HG02973 (cell line): ENCODE results near the gene IQCH.
"Not testable (repeated sequence)": the region's sequence is repeated elsewhere in the genome, so short reads cannot be mapped to it uniquely, and the experiment has no call there.

Source experiments
- ATAC-seq: cut with Tn5 transposase; IDR thresholded peaks from one replicate; pipeline ENCODE4 v1.9.1; 2021; ENCODE audit warnings: moderate library complexity; ENCODE audit not compliant: unreplicated experiment

The IQCH gene

DNA sequence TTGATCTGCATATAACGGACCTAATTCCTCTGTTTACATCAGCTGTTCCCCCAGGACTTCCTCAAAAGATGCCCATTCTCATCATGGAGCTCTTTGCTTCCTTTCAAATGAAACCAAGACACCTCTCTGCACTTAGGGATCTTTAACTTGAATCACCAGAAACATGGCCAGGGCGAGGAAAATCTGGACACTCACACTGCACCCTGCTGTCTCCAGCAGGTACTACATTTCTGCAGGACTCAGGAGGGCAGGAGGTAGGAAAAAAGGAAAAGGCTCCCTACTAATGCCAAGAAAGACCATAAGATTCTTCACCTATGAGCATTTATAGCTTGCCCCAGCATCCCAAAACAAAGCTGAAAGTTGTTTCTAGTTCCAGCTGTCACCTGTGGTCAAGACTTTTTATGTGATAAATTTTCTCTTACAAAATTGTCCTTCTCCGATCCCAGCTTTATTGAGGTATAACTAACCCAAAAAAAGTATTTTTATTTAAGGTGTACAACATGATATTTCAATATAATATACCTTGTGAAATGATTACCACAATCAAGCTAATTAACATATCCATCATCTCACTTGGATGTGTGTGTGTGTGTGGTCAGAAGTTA is 179.0 kb downstream of the IQCH start:
- no peak for ATAC-seq

DNA sequence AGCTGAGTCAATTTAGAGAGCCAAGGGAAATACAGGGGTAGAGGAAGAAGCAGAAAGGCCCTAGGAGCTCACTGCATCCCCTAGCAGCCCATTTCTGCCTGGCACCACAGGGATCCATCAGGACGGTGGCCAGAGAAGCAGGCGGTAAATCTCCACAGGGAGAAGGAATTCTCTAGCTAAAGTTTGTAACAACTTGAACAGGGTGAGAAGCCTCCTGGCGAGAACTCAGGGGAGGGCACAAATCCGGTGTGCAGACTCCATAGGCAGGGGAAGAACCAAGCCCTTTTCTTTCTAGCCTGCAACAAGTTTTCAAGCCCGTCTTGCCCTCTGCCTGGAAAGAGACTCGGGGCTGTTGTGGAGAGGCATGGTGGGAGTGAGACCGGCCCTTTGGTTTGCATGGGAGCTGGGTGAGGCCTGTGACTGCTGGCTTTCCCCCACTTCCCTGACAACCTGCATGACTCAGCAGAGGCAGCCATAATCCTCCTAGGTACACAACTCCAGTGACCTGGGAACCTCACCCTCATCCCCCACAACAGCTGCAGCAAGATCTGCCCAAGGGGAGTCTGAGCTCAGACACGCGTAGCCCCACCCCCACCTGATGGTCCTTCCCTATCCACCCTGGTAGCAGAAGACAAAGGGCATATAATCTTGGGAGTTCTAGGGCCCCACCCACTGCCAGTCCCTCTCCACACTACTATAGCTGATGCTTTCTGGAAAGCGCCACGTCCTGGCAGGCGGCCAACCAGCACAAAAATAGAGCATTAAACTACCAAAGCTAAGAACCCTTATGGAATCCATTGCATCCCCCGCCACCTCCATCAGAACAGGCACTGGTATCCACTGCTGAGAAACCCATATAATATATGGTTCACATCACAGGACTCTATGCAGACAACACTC is 182.0 kb downstream of the IQCH start:
- not testable (repeated sequence) for ATAC-seq

DNA sequence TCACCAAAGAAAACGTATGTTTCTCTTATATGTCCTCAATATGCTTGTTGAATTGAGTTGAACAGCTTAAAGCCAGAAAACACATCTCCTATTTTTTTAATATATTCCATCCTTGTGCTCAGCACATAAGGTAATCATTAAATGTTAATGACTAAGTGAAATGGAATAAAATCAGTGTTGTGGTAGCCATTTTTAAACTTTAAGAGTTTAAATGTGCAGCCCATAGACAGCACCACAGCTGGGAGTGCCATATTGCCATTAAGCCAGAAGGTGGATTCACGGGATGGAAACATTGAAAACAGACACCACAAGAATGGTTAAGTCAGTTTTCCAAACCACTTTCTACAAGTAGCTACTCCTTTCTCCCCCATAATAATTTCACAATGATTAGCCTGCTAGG is 189.5 kb downstream of the IQCH start:
- ATAC-seq: no peak

DNA sequence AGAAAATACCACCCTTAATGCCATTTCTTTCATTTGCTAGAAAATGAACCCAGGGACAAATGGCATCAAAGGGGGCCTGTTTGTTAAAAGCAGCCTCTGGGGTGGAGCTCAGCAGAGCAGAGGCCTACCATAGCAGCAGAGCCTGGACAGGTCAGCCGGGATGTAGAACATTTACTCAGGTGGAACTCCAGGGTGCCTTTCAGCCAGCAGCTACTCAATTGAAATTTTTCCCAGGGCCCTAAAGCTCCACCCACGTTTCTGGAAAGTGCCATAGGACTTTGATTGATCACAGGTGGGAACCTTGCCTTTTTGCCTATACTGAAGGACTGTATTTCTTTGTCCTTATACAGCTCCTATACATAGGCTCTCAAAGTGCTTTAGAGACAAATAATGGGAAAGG is 191.9 kb downstream of the IQCH start:
- ATAC-seq: no peak

DNA sequence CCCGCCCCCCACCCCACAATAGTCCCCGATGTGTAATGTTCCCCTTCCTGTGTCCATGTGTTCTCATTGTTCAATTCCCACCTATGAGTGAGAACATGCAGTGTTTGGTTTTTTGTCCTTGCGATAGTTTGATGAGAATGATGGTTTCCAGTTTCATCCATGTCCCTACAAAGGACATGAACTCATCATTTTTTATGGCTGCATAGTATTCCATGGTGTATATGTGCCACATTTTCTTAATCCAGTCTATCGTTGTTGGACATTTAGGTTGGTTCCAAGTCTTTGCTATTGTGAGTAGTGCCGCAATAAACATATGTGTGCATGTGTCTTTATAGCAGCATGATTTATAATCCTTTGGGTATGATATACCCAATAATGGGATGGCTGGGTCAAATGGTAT is 193.8 kb downstream of the IQCH start:
- not testable (repeated sequence) for ATAC-seq

DNA sequence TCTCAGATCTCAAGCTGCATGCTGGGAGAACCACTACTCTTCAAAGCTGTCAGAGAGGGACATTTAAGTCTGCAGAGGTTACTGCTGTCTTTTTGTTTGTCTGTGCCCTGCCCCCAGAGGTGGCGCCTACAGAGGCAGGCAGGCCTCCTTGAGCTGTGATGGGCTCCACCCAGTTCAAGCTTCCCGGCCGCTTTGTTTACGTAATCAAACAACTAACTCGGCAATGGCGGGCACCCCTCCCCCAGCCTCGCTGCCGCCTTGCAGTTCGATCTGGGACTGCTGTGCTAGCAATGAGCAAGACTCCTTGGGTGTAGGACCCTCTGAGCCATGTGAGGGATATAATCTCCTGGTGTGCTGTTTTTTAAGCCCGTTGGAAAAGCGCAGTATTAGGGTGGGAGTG is 199.1 kb downstream of the IQCH start:
- ATAC-seq: not testable (repeated sequence)

DNA sequence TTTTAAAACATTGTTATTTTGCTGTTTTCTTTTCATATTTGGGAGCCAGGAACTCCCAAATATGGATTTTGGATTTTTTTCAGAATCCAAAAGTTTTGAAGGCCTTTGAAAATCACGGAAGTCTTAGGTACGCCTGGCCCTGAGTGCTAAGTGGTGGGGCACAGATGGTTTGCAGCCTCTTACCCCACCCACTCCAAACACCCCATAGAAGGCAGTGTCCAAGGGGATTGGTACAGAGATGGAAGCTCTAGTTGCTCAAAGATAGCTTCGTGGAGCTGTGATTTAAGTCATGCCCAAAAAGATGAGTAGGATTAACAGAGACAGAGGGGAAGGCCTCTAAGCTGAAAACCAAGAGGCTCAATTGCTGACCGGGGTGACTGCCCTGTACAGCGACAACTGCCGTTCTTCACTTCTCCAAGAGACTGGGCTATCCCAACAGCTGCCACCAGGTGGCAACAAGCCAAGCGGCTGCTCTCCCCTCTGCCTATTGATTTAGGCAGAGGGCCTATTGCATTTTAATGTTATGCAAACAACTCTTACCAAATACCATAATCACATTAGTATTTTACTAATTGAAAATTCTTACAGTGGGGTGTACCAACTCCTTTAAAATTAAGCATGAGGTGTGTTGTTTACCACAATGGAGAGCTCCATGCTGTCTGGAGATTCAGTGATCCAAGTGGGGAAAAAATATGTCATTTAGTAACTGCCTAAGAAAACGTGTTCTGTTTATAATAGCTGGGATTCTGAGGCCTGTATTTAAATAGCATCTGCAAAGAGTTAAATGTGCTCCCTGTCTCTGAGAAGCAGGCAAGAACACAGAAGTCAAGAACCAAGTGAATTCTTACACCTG is 202.3 kb downstream of the IQCH start:
- no peak for ATAC-seq

DNA sequence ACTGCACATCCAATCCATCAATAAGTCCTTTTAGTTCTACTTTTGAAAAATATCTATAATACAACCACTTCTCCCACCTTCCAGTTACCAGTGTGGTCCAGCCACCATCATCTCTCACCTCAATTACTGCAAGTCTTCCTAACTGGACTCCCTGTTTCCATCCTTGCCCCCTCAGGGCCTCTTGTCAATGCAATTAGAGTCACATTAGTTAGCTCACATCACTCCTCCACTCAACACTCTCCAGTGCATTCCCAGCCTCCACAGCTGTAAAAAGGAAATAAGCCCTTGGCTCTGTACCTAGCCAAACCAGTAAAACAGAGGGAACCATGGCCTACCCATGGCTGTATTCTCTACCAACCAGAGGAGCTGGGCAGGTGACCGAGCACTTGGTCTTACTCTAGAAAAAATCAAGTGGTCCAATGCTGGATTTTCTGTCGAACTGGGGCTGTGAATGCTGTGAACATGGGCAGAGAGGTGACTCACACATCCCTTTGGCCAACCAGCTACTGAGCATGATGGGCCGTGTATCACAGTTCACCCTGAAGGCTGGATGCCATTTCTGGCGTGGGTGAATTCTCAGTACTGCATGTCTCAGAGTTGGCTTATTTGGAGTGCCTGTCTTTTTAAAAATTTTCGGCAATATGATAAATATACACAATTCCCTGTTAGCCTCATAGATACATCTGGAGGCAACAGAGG is 203.9 kb downstream of the IQCH start:
- no peak for ATAC-seq

DNA sequence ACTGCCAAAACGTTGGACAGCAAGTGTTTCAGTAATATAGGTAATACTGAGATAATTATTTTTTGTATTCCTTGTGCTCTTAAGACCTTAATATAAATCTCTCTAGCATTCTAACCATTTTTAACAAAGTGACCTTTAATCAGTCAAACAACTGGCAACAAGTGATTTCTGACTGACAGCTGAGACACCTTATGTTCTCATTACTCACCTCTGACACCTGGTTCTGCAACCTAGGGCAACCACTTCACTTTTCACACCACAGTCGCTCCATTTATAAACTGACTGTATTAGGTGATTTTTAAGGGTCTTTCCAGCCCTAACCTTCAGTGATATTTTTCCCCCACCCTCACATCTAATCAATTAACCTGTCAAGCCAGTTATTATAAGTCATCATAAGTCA is 205.9 kb downstream of the IQCH start:
- no peak for ATAC-seq

DNA sequence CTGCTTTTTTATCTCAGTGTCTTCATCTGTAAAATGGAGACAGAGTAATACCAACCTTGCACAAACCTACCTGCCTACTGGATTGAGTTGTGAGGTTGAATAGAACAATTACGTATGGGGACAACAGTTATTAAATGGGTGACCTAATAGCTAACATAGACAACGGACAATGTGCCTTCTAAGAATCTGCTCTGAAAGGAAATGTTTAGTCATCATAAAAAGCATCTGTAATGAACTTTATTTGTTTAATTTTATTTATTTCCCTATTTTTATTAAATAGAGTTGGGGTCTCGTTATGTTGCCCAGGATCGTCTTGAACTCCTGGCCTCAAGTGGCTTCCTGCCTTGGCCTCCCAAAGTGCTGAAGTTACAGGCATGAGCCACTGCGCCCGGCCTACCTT is 207.1 kb downstream of the IQCH start:
- no peak for ATAC-seq

DNA sequence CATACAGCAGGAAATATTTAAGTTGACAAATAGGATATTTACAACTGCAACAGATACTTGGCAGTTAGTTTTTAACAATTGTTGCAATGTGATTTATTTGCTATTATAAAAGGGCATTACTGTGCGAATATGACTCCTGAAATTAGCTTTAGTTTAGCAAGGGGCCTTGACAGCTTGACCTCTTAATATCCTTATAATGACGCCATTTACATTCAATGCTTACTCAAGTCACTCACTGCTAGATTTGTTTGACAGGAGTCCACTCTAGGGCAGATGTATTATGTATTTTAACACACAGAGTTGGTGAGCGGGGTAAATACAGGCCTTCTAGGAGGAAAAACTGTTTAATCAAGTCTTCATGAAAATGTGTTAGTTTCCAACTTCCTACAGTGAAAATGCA is 208.3 kb downstream of the IQCH start:
- no peak for ATAC-seq

DNA sequence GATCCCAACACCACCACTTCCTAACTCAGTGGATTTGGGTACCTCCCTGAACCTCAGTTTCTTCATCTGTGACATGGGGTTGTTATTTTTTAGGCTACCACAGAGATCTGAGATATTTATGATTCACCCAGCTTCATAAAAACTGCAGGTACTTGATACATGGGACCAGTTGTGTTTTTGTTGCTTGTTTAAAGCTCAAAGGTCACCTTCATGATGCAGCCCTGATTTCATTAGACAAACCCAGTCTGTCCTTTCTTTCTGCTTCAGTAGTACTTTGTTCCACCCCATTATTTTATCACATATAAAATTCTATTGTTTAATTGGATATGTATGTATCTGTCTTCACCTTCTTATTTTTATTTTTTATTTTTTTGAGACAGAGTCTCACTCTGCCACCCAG is 208.9 kb downstream of the IQCH start:
- ATAC-seq: no peak

DNA sequence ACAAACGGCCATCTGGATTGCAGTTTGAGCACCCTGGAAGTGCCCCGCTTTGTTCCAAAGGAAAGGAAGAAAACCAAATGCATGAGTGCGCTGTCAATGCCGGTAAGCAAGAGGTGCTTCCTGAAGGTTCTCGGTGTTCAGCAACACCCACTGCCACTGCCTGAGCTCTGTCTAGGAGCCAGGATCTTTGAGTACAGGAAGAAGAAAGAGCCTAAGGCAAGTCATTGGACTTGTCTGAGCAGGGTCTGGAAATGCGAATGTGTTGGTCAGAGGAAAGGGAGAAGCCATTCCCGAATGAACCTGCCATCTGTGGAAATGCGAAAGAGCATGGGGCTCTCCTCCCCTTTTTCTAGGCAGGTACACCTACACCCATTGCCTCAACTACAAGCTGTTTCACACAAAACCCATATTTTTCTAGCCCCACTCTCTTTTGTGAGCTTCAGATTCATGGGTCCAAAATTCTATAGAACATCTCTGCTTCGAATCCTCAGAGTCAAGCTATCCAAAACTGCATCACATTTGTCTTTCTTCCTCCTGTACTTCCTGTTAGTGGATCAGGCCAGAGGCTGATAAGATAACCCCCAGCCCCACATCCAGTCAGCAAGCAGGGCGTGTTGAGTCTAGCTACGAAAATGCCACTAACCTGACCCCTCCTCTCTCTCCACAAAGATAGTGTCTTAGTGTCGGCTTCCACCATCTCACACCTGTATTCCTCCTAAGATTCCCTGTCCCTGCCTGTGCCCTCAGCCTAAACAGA is 210.8 kb downstream of the IQCH start:
- ATAC-seq: no peak

DNA sequence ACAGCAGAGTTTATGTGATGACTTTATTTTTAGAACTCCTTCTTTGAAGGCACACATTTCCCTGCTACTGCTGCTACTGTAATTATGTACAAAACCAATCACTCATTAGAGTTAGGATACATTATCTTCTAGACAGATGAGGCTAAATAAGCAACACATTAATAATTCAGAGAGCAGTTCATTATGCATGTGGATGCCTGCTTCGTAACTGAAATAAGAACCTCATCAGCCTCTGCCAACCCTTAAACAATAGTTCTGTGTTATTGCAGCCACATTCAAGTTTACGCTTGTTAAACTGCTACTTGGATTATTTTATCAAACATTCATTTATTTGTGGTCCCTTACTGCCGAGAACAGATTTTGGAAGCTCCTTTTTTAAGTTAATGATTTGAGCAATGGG is 213.8 kb downstream of the IQCH start:
- no peak for ATAC-seq

DNA sequence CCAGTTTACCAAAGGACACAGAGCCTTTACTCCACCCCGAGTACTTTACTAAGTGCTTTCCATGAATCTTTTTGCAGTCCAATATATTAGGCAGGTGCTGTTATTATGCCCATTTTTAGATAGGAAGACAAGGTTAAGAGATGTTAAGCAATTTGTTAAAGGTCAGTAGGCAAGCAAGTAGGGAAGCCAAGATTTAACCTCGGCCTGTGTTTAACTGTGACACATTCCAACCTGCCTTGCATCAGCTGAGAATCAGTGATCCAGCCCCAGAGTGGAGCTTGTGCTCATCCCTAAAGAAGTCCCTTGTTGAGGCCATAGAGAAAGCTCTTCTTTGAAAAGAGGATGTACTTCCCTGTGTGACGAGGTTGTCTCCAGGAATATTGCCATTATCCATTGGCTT is 215.1 kb downstream of the IQCH start:
- no peak for ATAC-seq

DNA sequence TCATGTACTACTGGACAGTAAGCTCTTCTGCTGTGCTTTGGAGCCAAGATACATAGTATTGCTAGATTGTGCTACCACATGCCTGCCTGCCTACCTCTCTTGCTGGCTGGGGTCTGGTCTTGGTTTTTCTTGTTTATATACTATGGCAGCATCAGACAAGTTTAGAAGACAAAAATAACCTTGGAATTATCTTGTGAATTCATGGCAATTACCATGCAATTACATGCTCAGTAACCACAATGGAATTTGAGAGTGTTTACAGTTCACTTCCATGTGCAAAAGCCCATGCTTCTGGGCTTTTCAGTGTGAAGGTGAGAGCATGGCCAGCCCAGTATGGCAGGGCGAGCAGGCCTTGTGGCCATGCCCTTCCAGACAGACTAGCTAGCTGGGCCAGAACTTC is 218.4 kb downstream of the IQCH start:
- no peak for ATAC-seq

DNA sequence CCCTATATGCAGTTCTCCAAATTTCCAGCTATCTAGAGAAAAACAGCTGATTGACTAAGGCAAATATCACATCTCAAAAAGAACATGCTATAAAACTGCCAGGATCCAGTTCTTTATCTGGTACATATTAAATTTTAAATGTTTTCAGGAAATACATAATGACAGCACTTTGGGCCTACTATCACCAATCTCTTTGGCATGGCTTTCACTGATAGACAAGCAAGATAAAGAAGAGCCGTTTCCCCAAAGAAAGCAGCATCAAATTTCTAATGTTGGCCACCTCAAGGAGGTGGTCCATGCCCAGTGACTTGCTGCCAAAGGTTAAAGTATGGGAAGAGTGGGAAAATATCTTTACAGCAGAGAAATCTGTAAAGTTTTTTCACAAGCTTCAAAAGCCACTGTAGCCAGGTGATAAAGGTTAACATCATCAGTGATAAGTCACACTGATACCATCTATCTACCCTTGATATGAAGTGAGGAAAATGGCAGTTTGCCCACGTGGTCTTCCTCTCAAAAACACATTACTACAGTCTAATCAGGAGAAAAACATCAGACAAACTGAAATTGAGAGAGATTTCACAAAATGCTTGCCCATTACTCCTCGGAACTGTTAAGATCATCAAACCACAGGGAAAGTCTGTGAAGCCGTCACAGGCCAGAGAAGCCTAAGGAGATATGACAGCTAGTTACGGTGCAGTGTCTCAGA is 220.0 kb downstream of the IQCH start:
- ATAC-seq: no peak

DNA sequence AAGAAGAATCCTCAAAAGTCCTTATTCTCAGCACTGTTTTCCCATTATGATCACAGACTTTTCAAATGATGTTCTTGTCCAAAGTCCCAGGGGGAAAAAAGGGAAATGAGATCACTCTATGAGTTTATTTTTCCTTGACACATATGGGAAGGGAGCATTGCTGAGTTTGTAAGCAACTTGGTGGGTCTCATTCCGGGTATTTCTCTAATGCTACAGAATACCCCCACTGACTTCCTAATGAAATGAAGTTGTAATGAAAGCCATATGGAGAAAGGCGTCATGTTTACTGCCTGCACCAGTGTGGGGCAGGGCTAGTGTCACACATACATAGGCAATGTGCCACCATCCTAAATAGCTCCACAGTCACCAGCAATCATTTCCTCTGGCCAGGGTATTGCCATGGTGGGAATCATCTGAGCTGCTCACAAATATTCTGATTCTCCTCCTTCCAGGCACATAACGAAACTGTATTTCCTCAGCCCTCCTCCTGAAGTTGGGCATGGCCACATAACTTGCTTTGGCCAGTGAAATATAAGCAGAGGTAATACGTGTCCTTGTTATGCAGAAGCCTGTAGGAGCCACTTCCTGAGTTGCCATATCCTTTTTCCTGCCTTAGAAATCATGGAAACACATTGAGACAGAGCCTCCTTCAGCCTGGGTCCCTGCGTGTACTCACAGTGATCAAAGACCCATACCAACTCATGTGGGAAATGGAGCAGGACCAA is 225.4 kb downstream of the IQCH start:
- ATAC-seq: no peak

DNA sequence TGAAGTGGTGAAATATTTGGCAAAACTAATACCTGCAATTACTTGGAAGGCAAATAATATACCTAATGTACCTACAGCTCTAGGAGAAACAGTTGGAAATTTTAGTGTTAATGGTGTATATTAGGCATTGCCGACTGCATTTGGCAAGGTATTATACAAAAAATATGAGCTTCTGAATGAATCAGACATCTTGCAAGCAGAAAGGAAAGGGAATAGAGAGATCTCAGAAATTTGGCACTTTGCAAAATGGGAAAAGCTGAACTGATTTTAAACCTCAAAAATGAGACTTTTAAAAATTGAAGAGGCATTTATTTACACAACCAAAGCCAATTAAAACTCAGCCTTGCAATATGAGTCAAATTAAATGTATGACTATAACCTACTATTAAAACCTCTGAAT is 226.2 kb downstream of the IQCH start:
- no peak for ATAC-seq
